Measurements from ENCODE around the gene DGKI. TPM values are rescaled to one million over a fixed set of nuclear protein-coding genes. Genes with fewer than 3 reads are reported as not detected.

DGKI gene
- total RNA-seq, 1 experiment from 2014 or later: 0.15 TPM

DNA sequence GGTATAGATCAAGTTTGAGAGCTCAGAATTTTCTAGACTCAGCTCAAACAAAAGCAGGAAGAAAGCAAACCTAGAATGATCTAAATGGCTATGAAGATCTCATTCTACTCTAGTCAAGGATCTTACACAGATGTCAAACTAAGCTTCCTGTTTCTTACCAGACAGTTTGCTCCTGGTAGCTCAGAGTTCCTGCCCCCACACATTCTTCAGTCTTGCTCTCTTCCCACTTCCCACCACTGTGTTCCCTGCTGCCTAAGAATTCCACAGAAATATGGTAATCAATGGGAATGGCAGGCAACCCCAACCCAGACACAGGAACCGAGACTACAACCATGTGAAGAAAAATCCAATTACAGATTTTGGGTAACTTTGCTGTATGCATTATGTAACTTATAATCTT is 369.8 kb downstream of the DGKI start:
- H3K9me2 ChIP-seq (ENCODE audit: insufficient read depth): no peaks in the 10 kb centered on the region
- H3K4me3 ChIP-seq (replicated peaks in 1 of 2; ENCODE audit: low read depth in 1 of 2, low read length in 2 of 2): no peak overlapping the region
- no peak overlapping the region for H3K9ac ChIP-seq (ENCODE audit: low read length)
- intact Hi-C loops (cut with micrococcal nuclease): no loop called here
- TF ChIP-seq, protein P1, sequence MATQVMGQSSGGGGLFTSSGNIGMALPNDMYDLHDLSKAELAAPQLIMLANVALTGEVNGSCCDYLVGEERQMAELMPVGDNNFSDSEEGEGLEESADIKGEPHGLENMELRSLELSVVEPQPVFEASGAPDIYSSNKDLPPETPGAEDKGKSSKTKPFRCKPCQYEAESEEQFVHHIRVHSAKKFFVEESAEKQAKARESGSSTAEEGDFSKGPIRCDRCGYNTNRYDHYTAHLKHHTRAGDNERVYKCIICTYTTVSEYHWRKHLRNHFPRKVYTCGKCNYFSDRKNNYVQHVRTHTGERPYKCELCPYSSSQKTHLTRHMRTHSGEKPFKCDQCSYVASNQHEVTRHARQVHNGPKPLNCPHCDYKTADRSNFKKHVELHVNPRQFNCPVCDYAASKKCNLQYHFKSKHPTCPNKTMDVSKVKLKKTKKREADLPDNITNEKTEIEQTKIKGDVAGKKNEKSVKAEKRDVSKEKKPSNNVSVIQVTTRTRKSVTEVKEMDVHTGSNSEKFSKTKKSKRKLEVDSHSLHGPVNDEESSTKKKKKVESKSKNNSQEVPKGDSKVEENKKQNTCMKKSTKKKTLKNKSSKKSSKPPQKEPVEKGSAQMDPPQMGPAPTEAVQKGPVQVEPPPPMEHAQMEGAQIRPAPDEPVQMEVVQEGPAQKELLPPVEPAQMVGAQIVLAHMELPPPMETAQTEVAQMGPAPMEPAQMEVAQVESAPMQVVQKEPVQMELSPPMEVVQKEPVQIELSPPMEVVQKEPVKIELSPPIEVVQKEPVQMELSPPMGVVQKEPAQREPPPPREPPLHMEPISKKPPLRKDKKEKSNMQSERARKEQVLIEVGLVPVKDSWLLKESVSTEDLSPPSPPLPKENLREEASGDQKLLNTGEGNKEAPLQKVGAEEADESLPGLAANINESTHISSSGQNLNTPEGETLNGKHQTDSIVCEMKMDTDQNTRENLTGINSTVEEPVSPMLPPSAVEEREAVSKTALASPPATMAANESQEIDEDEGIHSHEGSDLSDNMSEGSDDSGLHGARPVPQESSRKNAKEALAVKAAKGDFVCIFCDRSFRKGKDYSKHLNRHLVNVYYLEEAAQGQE (IDR thresholded peaks at IDR 0.05; ENCODE audit: low read depth): no peak
- ChIA-PET POLR2A (no interaction called here), CTCF (no interaction called here), RAD21 (ENCODE audit: low non-redundant PET in 1 of 2, low total read pairs in 2 of 2, uncharacterized antibody in 2 of 2, unreplicated experiment in 2 of 2) (no interaction called here)
- ATAC-seq: no peak
- H3K79me2 ChIP-seq (ENCODE audit: insufficient read depth, low read length): no peaks in the 10 kb centered on the region
- H3K9me3 ChIP-seq (ENCODE audit: control insufficient read depth in 1 of 2, insufficient read depth in 1 of 2, low read depth in 1 of 2, low read length in 2 of 2): no peaks in the 10 kb centered on the region
- no peak overlapping the region for H3K27ac ChIP-seq (ENCODE audit: low read depth, low read length)
- H4K20me1 ChIP-seq (ENCODE audit: insufficient read depth): no peaks in the 10 kb centered on the region
- H2AFZ ChIP-seq (ENCODE audit: low read depth, low read length, poor library complexity, severe bottlenecking): no peak overlapping the region
- no peaks in the 10 kb centered on the region for H3K4me1 ChIP-seq (ENCODE audit: control insufficient read depth in 1 of 2, insufficient read depth in 2 of 2, low read length in 2 of 2)
- no peak for DNase-seq (ENCODE audit: low read depth, low spot score)
- no TSS peak for BruUV-seq (replicated peaks)
- no peak overlapping the region for H3K4me2 ChIP-seq (ENCODE audit: low read length)
- H3K36me3 ChIP-seq (ENCODE audit: control insufficient read depth in 1 of 2, insufficient read depth in 2 of 2, low read length in 2 of 2): no peaks in the 10 kb centered on the region
- H3K27me3 ChIP-seq (ENCODE audit: insufficient read depth, low read length): no peaks in the 10 kb centered on the region

DNA sequence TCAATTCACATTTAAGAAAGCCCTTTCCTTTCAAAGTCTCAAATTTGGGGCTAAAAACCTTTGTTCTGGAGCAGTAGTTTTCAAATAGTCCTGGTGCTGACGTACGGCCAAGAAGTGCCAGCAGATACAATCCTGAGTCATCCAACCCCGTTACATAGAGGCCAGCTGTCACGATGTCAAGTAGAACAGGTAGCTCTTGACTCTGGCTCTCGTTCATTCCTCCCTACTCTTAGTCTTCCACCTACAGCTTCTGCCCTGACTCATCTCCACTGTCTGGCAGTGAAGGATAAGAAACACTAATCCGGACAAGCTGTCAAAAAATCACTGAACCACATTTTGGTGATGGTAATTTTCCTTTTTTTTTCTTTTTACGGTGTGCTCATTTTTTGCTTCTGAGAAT is 370.8 kb downstream of the DGKI start:
- ChIA-PET RAD21 (ENCODE audit: low non-redundant PET in 1 of 2, low total read pairs in 2 of 2, uncharacterized antibody in 2 of 2, unreplicated experiment in 2 of 2) (no interaction called here), CTCF (no interaction called here), POLR2A (no interaction called here)
- no TSS peak for BruUV-seq (replicated peaks)
- no peaks in the 10 kb centered on the region for H3K36me3 ChIP-seq (ENCODE audit: control insufficient read depth in 1 of 2, insufficient read depth in 2 of 2, low read length in 2 of 2)
- H3K27me3 ChIP-seq (ENCODE audit: insufficient read depth, low read length): no peaks in the 10 kb centered on the region
- H3K27ac ChIP-seq (ENCODE audit: low read depth, low read length): no peak overlapping the region
- no peak for ATAC-seq
- H2AFZ ChIP-seq (ENCODE audit: low read depth, low read length, poor library complexity, severe bottlenecking): no peak overlapping the region
- H3K4me1 ChIP-seq (ENCODE audit: control insufficient read depth in 1 of 2, insufficient read depth in 2 of 2, low read length in 2 of 2): no peaks in the 10 kb centered on the region
- intact Hi-C loops (cut with micrococcal nuclease): no loop called here
- no peak overlapping the region for H3K4me3 ChIP-seq (replicated peaks in 1 of 2; ENCODE audit: low read depth in 1 of 2, low read length in 2 of 2)
- no peak overlapping the region for H3K4me2 ChIP-seq (ENCODE audit: low read length)
- H3K9me3 ChIP-seq (ENCODE audit: control insufficient read depth in 1 of 2, insufficient read depth in 1 of 2, low read depth in 1 of 2, low read length in 2 of 2): no peaks in the 10 kb centered on the region
- no peak for DNase-seq (ENCODE audit: low read depth, low spot score)
- no peak overlapping the region for H3K9ac ChIP-seq (ENCODE audit: low read length)
- no peaks in the 10 kb centered on the region for H3K79me2 ChIP-seq (ENCODE audit: insufficient read depth, low read length)
- no peaks in the 10 kb centered on the region for H3K9me2 ChIP-seq (ENCODE audit: insufficient read depth)
- TF ChIP-seq JUND (IDR thresholded peaks at IDR 0.05) (no peak), ELF1 (IDR thresholded peaks at IDR 0.05; ENCODE audit: borderline replicate concordance, low read depth) (no peak), YY1 (IDR thresholded peaks at IDR 0.05; ENCODE audit: extremely low read depth, insufficient replicate concordance, low read depth, low read length) (no peak), TCF7L2 (IDR thresholded peaks at IDR 0.05; ENCODE audit: borderline replicate concordance, extremely low read depth, insufficient read depth, insufficient read length) (no peak), SP1 (IDR thresholded peaks at IDR 0.05; ENCODE audit: low read depth) (no peak), SIN3A (IDR thresholded peaks at IDR 0.05; ENCODE audit: low read depth) (no peak), FOSL1 (IDR thresholded peaks at IDR 0.05; ENCODE audit: low read depth) (no peak), EGR1 (IDR thresholded peaks at IDR 0.05; ENCODE audit: low read depth) (no peak), CEBPB (IDR thresholded peaks at IDR 0.05; ENCODE audit: low read depth) (no peak), POLR2AphosphoS5 (IDR thresholded peaks at IDR 0.05; ENCODE audit: low read depth, low read length) (no peak), POLR2A (IDR thresholded peaks at IDR 0.05; ENCODE audit: borderline replicate concordance, extremely low read depth, insufficient read depth, insufficient read length) (no peak), SRF (IDR thresholded peaks at IDR 0.05; ENCODE audit: low read depth) (no peak), RAD21 (IDR thresholded peaks at IDR 0.05; ENCODE audit: low read depth) (no peak)
- TF ChIP-seq, protein P2, sequence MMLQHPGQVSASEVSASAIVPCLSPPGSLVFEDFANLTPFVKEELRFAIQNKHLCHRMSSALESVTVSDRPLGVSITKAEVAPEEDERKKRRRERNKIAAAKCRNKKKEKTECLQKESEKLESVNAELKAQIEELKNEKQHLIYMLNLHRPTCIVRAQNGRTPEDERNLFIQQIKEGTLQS (IDR thresholded peaks at IDR 0.05): no peak
- TF ChIP-seq, protein P3, sequence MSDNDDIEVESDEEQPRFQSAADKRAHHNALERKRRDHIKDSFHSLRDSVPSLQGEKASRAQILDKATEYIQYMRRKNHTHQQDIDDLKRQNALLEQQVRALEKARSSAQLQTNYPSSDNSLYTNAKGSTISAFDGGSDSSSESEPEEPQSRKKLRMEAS (IDR thresholded peaks at IDR 0.05): no peak
- H4K20me1 ChIP-seq (ENCODE audit: insufficient read depth): no peaks in the 10 kb centered on the region

Data from HCT116 (cell line).